ENCODE data around the gene ARCN1. TPM values are rescaled to one million over a fixed set of nuclear protein-coding genes. Genes with fewer than 3 reads are reported as not detected.

The ARCN1 gene
- total and polyA plus RNA-seq, 2 donors (not counting 3 experiments of a cell fraction or from before 2014, with no cell fraction given), result 172 to 180 TPM

Small RNA genes lying within 50 kb of the gene (microRNA-seq; reads per million reads assigned to microRNA genes)
- not detected for gene MIR6716 (ENCODE audit: borderline number of aligned reads, borderline replicate concordance)

Small RNA genes lying within 50 kb of the gene (small RNA-seq; reads per million reads assigned to genes)
- gene RNU6-1157P (ENCODE audit: insufficient read depth, insufficient read length, low read depth, low replicate concordance), result not detected

Other genes starting within 250 kb of the ARCN1 start
- gene CD3D, start 229.7 kb upstream of the ARCN1 start, total RNA-seq, result not detected in 2 replicates
- gene CD3D, start 229.7 kb upstream of the ARCN1 start, polyA plus RNA-seq, result not detected in 2 replicates
- gene CD3G, start 228.1 kb upstream of the ARCN1 start, total RNA-seq, result not detected in 2 replicates
- gene CD3G, start 228.1 kb upstream of the ARCN1 start, polyA plus RNA-seq, result not detected in 2 replicates
- gene UBE4A, start 212.8 kb upstream of the ARCN1 start, total RNA-seq, result 34.9 and 40.2 TPM in 2 replicates
- 9.6 and 13.3 TPM in 2 replicates for gene UBE4A, start 212.8 kb upstream of the ARCN1 start, polyA plus RNA-seq
- gene ATP5MG, start 170.8 kb upstream of the ARCN1 start, total RNA-seq, result 211 and 242 TPM in 2 replicates
- gene ATP5MG, start 170.8 kb upstream of the ARCN1 start, polyA plus RNA-seq, result 328 and 439 TPM in 2 replicates
- gene KMT2A, start 135.9 kb upstream of the ARCN1 start, total RNA-seq, result 63.9 and 64.1 TPM in 2 replicates
- gene KMT2A, start 135.9 kb upstream of the ARCN1 start, polyA plus RNA-seq, result 21.9 and 23.5 TPM in 2 replicates
- gene TTC36, start 44.9 kb upstream of the ARCN1 start, total RNA-seq, result 0.60 and 1.1 TPM in 2 replicates
- gene TTC36, start 44.9 kb upstream of the ARCN1 start, polyA plus RNA-seq, result 0.29 TPM in 1 of 2 replicates, not detected in the other
- gene TMEM25, start 41.2 kb upstream of the ARCN1 start, total RNA-seq, result 18.9 and 20.4 TPM in 2 replicates
- 34.6 and 42.3 TPM in 2 replicates for gene TMEM25, start 41.2 kb upstream of the ARCN1 start, polyA plus RNA-seq
- gene IFT46, start 6.5 kb upstream of the ARCN1 start, total RNA-seq, result 16.7 and 17.0 TPM in 2 replicates
- 26.5 and 28.7 TPM in 2 replicates for gene IFT46, start 6.5 kb upstream of the ARCN1 start, polyA plus RNA-seq
- gene PHLDB1, start 35.2 kb downstream of the ARCN1 start, total RNA-seq, result 183 and 227 TPM in 2 replicates
- gene PHLDB1, start 35.2 kb downstream of the ARCN1 start, polyA plus RNA-seq, result 99.7 and 109 TPM in 2 replicates
- not detected in 2 replicates for gene TREH, start 107.2 kb downstream of the ARCN1 start, total RNA-seq
- not detected in 2 replicates for gene TREH, start 107.2 kb downstream of the ARCN1 start, polyA plus RNA-seq
- 132 and 138 TPM in 2 replicates for gene DDX6, start 218.8 kb downstream of the ARCN1 start, total RNA-seq
- 13.2 and 19.1 TPM in 2 replicates for gene DDX6, start 218.8 kb downstream of the ARCN1 start, polyA plus RNA-seq

Measured in endothelial cell of umbilical vein (primary cell).